Endometrium (tissue), 2 donors: Measurements from ENCODE around the gene TRPM5.

Source experiments
- FAIRE-seq: peaks from 2 replicates; lab custom pipeline; 2012; peaks lifted over from hg19 to GRCh38; lab: Jason Lieb, UNC
- donor health status: control.
- donor health status: control.

Gene TRPM5

DNA sequence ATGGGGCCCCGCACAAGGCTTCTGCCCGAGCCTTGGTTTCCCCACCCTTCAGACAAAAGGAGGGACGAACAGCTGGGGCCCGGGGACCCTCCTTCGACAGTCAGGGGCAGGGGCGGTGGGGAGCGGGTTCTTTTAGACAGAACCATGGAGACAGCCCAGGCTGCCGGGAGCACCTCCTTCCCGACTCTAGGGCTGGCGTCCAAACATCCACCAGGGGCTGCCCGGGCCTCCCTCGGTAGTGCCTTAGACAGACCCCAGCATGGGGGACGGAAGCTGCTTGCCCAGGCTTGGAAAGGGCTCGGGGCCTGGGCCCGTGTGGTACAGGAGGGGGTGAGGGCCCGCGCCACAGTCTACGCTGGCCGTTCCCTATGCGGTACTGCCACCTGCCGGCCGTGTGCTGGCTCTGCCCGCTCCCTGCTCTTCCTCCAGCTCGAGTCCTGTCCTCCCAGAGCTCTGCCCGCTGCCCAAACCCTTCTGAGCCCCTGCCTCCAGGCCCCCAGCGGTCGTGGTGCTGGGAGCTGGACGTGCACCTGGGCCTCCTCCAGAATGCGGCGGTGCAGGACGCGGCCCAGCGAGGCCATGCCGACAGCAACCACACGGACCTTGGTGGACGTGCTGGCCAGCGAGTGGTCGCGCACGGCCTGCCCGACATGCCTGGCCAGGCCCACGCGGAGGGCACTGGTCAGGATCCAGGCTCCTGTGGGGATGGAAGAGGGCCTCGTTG is 23.6 kb downstream of the TRPM5 start:
- FAIRE-seq, result no peak

DNA sequence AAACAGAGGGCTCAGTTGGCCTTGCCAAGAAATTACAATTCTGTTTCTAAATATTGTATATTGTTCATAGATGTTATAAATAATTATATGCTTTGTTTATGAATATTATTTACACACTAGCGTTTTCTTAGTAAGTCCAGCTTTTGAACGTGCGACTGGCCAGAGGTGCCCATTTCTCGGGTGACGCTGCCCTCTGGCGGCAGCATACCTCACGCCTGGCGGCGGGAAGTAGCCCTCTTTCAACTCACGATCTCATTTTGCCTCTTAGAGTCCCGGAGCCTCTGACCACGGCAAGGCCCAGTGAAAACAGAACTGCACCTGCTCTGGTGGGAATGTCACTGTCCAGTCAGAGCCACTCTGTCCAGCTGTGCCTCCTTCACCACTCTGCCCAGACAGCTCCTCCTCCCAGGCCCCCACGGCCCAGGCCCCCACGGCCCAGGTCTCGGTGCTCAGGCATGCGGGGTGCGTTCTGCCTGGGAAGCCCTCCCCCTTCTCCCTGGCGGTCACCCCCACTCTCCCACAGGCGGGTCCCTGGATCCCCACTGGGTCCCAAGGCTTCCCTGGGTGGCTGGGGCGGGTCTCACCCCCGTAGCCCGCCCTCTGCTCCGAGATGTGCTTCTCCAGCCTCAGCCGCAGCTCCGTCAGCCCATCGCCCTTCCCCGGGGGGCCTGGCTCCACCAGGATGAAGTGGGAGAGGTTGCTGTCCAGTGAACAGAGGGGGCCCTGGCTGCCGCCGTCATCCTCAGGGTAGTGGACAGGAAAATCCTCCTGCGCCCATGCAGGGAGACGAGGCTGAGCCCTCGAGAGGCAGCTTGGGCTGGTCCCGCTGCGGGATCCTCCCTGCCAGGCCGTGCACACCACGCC is 24.4 kb downstream of the TRPM5 start:
- peak; percentile 78 for FAIRE-seq

DNA sequence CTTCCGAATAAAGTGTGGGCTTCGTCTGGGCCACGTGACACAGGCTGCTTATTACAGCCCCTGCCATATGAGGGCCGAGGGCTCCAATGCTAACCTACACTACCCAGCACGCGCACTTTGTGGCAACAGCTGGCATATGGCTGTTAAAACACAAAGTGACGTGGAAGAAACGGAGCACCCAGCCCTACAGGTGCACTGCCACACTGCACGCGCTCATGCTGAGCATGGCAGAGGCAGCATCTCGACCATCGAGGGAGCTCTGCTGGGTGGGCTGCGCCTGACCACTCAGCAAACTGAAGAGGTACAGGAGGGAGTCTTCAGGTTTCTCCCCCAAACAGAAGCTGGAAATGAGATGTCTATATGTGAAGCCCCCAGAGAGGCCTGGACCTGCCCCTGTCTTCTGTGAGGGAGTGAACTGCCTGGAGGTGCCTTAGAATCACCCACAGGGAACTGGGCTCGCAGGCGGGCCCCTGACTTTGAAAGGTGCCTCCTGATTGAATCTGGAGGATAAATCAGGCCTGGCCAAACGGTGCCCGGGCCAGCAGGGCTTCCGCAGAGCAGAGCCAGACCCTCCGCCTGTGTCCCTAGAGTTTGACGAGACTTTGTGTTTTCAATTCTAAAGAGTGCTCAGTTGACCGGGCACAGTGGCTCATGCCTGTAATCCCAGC is 25.5 kb downstream of the TRPM5 start:
- FAIRE-seq, result no peak

DNA sequence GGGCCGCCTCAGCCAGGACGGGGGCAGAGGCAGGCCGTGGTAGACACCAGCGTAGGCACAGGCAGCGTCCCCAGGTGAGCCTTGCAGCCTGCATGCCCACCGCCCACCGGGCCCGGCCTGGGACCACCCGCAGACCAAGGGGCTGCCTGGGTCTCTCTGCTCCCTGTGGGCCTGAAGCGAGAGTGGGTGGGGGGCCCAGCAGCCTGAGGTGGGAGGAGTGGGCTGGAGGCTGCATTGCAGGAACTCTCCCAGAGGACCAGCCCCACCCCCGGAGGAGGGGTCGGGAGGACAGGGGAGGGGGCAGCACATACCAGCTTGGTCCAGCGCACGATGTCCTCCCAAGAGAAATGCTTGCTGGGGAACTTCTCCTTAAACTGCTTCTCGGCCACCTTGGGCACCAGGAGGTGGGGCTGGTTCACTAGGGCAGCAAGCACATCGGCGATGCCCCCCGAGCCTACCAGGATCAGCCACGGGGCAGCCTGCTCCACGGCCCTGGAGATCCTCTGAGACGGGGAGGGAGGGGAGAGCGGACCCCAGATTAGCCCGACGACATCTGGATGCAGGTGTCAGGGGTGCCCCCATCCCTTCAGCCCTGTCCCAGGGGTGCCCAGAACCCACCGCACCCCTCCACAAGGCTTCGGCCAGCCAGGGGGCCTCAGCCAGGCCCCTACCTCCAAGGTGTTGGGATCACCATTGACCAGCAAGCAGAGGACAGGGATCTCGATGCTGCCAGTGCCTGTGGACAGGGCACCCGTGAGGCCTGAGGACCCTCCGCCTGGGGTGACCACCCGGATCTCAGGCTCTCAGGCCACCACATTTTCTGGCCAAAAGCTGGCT is 26.2 kb downstream of the TRPM5 start:
- FAIRE-seq, result no peak

DNA sequence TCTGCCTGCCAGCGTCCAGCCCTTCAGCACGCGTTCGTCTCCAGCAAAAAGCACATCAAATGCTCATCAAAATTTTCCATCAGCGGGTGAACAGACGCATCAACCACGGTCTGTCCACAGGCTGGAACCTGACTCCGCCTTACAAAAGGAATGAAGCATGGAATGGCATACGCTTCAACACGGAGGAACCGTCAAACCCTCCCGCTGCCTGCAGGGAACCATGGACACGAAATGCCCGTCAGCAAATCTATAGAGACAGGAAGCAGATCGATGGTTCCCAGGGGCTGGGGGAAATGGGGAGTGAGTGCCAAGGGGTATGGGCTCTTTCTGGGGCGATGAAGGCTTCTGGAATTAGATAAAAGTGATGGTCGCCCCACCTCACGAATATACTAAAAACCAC is 27.5 kb downstream of the TRPM5 start:
- FAIRE-seq, result no peak

DNA sequence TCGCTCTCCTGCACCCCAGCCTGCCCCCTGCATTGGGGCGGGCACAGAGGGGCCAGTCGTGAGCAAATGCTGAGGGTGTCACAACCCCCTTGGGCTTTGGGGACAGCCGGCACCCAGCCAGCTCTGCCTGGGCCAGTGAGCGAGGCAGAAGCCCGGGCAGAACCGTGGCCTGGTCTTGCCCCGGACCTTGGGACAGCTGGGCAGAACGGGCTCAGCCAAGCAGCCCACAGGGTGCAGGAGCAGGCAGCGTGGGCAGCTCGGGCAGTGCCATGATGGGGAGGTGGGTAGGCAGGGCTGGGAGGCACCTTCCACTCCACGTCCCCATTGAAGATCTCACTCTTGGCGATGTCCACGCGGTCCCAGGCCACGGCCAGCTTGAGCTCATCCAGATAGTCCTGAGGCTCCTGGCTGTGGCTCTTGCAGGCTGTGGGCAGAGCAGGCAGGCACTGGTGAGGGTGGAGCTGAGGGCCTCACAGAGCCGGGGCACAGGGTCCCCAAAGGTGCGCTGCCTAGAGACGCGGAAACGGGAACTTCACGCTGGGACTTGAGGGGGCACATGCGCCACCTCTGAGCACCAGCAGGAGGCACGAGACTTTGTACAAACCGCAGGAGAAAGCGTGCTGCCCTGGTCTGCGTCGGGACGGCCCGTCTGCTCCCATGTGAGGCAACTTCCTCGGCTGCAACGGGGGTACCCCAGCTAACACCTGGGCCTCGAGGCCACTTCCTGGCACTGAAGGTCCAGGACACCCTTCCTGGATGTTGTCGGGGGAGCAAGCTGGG is 28.5 kb downstream of the TRPM5 start:
- FAIRE-seq, result no peak

DNA sequence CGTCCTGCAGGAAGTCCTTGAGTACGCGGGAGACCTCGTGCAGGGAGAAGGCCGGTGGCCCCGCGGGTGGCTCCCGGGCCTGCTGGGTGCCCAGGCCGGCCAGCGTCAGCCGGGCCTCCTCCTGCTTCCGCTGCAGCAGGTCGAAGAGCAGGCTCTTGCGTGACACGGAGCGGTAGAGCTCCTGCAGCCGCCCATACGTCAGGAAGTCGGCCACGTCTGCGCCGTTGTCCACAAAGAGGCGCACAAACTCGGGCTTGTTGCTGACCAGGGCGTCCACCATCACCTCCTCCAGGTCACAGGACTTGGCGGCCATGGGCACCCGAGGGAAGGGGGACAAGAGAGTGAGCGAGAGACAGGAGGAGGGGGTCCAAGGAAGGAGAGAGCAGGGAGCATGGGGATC is 29.1 kb downstream of the TRPM5 start:
- no peak for FAIRE-seq

DNA sequence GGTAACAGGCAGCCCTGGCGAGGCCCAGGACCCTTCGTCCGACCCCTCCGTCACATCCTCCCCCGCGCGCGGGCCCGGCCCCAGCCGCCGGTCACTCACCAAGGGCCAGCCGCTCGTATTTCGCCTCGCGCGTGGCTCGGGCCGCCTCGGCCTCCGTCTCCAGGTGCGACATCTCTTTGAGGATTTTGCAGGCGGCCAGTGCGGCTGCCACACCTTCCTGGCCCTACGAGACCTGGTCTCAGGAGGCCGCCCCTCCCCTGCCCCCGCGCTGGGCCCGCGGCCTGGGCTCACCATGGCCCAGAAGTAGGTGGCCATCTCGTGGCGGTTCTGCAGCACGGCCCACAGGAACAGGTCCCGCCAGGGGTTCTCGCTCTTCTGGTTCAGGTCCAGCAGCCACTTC is 29.7 kb downstream of the TRPM5 start:
- no peak for FAIRE-seq

DNA sequence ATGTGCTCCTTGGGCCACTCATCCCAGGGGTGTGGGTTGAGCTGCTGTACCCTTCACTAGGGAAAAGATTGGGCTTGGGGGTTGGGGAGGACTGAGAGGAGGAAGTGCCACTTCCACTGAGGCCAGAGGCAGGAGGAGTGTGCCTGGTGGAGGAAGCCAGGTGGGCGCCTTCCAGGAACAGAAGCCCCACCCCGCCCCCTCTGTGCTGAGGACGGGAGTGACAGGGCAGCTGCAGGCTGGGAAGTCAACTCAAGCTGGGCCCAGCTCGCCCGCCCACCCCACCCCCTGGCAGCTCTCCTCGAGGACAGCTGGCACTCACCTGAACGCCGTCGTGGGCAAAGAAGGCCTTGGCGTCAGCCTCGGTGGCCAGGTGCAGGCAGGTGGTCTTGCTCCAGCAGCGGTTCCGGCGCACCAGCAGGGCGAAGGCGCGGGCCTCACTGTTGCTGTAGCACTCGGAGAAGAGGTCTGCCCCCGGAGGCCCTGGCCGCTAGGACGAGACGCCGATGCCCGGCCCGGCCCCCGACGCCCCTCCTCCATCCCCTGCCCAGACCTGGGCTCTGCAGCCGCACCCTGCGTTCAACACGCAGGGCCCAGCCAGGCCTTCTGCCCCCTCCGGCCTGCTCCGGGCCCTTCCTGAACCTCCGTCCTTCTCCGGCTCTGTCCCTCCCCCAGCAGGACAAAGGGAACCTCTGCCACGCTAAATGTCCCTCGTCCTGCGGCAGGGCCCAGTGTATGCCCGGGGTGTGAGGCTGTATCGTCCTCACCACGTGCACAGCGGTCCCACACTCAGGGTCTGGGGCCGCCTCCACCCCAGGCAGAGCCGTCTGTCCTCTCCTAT is 30.4 kb downstream of the TRPM5 start:
- no peak for FAIRE-seq

DNA sequence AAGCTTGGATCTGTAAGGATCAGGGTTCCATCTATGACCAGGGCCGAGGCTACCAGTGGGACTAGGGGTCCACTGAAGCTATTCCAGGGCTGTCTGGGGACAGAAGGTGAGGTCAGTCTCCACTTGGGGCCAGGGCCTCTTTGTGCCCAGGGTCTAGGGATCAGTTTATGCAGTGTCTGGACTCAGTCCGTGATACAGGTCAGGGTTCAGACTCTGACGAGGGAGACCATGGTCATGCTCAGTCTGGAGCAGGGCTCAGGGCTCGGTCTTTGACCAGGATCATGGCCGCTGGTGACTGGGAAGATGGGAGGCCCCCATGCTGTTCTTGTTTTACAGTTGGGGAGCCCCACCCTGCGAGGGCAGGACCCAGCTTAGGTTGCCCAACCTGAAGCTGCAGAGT is 32.0 kb downstream of the TRPM5 start:
- no peak for FAIRE-seq

DNA sequence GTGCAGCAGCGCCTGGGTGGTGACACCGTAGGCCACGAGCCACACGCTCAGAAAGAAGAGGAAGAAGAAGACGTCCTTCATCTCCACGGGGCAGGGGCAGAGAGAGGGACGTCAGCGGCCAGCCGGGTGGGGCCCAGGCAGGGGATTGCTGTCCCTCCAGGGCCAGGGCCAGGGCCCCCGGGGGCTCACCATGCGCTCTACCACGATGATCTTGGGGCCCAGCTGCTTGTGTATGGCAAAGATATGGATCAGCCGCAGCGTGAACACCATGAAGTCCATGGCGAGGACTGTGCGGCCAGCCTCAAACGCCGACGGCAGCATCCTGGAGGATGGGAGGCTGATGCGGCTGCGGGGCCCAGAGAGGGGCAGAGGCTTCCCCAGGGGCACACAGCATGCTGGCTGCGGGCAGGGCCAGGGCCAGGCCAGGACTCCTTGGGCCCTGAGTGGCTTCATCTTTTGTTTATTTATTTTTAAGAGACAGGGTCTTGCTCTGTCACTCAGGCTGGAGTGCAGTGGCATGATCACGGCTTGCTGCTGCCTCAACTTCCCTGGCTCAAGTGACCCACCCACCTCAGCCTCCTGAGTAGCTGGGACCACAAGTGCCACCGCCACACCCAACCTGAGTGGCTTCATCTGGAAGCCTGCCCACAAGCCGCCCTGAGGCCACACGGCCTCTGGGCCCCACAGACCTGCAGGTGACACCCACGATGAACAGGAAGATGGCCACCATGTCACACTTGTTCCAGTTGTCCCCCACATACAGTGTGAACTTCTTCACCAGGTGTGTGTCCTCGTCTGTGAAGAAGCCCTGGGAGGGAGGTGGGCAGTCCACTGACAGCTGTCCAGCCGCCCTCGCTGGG is 32.6 kb downstream of the TRPM5 start:
- FAIRE-seq, result no peak

DNA sequence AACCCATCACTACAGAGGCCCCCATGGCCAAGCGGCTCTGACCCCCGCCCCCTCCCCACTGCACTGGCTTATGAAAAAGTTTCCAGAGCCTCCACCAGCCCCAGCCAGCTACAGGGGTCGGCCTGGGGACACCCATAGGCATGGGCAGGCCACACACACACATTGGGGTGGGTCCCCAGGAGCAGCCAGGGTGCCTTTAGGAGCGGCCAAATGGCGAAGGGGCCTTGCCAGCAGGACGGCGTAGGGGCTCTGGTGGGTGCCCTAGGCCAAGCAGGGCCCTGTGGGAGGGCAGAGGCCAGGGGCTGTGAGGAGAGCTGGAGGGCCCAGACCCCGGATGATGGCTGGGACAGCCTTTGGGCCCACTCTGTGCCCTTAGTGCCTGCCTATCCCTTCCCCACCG is 33.7 kb downstream of the TRPM5 start:
- FAIRE-seq, result no peak

DNA sequence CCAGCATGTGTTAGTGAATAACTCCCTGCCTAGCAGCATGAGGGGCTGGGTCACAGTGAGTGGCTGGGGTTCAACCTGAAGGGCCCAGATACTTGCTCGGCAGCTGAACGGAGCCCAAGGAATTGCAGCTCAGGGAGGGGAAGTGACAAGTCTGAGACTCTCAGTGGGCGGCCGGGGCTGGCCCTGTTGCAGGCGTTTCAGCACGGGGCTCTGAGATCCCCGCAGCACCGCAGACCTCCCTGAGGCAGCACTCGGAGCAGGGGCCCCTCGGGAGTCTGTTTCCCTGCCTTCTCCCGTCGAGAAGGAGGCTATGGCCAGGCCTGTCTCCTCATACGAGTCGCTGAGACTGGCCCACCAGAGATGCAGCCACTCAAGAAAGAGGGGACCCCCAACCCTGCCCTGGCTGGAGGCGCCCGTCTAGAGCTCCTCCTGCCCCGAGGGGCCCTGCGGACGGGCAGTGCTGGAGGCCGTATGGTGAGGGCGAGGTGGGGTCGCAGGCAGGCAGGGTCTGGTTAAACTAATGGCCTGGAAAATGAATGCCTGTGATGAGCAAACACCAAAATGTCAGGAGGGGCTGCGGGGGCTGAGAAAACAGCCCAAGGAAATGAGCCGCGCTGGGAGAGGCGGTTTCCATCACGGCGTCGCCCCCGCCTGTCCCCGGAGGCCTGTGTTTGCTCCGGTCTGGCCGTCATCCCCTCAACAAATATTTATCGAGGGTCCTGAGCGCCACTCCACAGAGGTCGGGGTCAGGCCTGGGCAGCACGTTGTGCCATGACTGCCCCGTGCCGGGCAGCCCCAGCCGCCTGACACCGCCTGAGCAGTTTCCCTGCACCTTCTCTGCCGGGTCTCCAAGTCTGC is 34.5 kb downstream of the TRPM5 start:
- no peak for FAIRE-seq

DNA sequence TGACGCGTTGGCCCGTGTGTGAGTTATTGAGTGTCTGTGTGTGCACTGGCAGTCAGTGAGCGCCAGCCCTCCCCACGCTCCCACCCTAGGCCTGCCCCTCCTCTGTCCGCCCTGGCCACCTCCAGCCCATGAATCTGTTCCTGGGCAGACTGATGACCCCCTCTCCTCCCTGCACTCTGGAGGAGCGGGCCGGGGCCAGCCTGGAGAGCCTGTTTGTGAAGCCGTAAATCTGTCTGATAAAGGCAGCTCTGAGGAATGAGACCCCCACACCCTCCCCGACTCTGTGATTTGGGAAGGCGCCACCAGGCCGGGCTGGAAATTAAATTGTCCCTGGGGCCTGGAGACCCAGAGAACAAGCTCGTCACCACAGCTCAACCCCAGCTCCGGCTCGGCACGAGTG is 35.2 kb downstream of the TRPM5 start:
- FAIRE-seq, result no peak

DNA sequence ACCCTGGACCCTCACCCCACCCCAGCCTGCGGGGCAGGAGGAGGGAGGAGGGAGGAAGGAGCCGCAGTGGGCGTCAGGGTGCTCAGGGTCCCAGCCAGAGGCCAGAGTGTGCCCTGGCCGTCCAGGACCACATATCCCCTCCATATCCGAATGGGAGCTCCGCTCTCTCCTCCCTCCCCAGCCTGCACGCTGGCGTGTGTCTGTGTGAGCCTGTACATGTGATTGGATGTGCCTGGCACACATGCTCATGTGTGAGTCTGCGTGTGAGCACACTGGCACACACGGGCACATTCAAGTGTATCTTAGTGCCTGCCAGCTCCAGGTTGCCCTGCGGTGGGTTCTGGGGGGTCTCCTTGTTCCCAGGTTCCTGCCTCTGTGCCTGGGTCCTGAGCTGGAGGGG is 35.6 kb downstream of the TRPM5 start:
- FAIRE-seq, result no peak

DNA sequence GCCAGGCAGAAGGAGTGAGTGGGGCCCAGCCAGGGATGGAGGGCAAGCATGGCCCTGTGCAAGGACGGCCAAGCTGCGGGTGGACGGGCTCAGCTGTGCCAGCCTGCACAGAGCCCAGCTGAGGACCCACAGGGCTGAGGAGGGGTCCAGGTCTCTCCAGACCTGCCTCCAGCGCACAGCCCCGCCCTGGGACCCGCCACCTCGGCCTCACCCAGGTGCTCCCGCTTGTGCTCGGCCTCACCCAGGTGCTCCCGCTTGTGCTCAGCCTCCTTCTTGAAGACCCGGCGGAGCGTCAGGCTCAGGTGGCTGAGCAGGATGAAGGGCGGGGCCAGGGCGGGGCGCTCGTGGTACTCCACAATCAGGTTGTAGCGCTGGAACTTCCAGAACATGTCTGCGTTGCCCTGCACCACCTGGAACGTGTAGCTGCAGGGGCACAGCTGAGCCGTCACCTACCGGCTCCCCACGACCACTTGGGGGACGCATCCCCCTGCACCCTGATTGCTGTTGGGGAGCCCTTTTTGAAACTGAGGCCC is 37.4 kb downstream of the TRPM5 start:
- FAIRE-seq, result no peak

DNA sequence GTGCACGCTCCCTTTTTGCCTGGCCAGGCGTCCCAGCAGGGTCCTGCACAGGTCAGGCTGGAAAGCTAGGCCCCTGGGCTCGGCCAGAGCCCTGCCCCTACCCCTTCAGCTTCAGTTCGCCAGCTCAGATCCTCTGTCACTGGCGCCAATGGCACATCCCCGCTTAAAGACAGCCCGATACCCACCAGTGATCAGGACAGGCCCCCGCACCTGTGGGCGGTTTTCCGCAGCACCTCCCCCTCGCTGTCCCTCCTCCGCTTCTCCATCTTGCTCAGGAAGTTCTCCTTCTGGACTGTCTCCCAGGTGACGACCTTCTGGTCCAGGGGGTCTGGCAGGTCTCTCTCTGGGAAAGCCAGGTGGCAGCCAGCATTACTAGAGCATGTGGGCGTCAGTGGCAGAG is 37.9 kb downstream of the TRPM5 start:
- FAIRE-seq, result no peak

DNA sequence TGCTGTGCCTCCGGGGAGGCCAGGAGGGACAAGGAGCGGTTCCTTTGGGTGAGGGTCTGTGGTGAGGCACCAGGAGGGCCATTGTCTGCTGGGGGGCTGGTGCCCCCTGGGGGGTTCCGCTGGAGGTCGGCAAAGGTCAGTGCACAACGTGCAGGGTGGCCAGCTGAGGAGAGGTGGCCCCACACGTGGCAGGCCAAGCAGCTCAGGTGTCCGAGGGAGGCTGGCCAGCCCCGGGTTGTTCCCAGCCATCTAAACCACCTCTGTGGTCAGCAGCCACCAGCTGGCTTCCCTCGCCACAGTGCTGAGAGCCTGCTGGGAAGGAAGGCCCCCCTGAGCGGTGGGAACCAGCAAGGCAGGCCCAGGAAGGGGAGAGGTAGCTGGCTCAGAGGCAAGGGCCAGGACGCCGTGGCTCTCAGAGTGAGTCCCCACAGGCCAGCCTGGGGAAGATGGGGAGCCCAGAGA is 39.5 kb downstream of the TRPM5 start:
- no peak for FAIRE-seq
